ENCODE results near the gene ITPK1.
A peak's percentile ranks its signal among the peaks of the same experiment; 100 is the strongest.

The ITPK1 gene

DNA sequence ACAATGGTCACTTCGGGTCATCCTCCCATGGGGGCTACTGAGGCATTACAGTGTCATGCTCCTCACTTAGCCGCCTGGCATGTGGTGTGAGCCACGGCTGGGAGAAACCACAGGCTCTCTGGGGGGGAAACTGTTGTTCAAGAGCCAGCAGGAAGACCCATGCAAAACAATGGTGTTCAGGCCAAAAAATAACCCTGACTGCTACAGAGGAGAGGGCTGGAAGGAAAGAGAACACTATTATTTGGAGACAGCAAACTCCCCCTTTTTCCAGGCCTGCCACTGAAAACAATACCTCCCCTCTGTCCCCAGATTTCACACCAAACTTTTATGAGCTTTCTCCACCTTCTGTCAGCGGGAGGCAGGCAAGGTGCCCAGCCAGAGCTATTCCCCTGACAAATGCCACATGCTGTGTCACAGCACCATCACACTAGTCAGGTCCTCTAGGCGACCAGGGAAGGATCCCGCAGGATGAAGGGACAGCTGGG lies 109.1 kb downstream of the ITPK1 start:
- peak; percentile 27 for FAIRE-seq
- DNase-seq (ENCODE audit: insufficient read length) = no peak
- TF ChIP-seq POLR2AphosphoS5 (IDR thresholded peaks at IDR 0.05; ENCODE audit: low read depth, low read length) (no peak), TAF1 (IDR thresholded peaks at IDR 0.05; ENCODE audit: borderline replicate concordance, low read depth, low read length) (no peak), POLR2A (IDR thresholded peaks at IDR 0.05; ENCODE audit: low read depth, low read length) (no peak)

- no peak for DNase-seq (ENCODE audit: insufficient read length)
- no peak for TF ChIP-seq POLR2A (IDR thresholded peaks at IDR 0.05; ENCODE audit: low read depth, low read length)
- TF ChIP-seq TAF1 (IDR thresholded peaks at IDR 0.05; ENCODE audit: borderline replicate concordance, low read depth, low read length) = no peak
- no peak for TF ChIP-seq POLR2AphosphoS5 (IDR thresholded peaks at IDR 0.05; ENCODE audit: low read depth, low read length)
- FAIRE-seq = no peak
These were observed 109.9 kb downstream of the ITPK1 start for GRCh38 chr14:93005838-93006237.

- TF ChIP-seq TAF1 (IDR thresholded peaks at IDR 0.05; ENCODE audit: borderline replicate concordance, low read depth, low read length) (no peak), POLR2A (IDR thresholded peaks at IDR 0.05; ENCODE audit: low read depth, low read length) (no peak), POLR2AphosphoS5 (IDR thresholded peaks at IDR 0.05; ENCODE audit: low read depth, low read length) (no peak)
- FAIRE-seq (no peak), DNase-seq (ENCODE audit: insufficient read length) (no peak)
These were observed 110.5 kb downstream of the ITPK1 start for GRCh38 chr14:93005135-93005813.

DNA sequence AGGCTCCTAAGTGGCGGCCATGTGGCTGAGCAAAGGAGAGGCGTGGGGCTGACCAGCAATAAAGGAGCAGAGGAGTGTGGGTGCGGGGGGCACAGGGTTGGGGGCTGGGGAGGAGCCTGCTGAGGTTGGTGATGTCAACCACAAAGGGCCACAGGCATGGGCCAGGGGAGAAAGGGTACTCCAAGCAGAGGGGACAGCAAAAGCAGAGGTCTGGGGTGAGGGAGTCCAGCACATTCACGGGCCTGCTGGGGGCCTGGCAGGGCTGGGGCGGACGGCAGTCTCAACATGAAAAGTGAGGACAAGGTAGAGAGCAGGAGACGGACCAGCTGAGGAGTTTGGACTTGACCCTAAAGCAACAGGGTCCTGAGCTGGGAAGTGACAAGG lies 111.0 kb downstream of the ITPK1 start:
- DNase-seq (ENCODE audit: insufficient read length) (no peak), FAIRE-seq (no peak)
- no peak for TF ChIP-seq POLR2AphosphoS5 (IDR thresholded peaks at IDR 0.05; ENCODE audit: low read depth, low read length)
- no peak for TF ChIP-seq TAF1 (IDR thresholded peaks at IDR 0.05; ENCODE audit: borderline replicate concordance, low read depth, low read length)
- TF ChIP-seq POLR2A (IDR thresholded peaks at IDR 0.05; ENCODE audit: low read depth, low read length) = no peak

DNA sequence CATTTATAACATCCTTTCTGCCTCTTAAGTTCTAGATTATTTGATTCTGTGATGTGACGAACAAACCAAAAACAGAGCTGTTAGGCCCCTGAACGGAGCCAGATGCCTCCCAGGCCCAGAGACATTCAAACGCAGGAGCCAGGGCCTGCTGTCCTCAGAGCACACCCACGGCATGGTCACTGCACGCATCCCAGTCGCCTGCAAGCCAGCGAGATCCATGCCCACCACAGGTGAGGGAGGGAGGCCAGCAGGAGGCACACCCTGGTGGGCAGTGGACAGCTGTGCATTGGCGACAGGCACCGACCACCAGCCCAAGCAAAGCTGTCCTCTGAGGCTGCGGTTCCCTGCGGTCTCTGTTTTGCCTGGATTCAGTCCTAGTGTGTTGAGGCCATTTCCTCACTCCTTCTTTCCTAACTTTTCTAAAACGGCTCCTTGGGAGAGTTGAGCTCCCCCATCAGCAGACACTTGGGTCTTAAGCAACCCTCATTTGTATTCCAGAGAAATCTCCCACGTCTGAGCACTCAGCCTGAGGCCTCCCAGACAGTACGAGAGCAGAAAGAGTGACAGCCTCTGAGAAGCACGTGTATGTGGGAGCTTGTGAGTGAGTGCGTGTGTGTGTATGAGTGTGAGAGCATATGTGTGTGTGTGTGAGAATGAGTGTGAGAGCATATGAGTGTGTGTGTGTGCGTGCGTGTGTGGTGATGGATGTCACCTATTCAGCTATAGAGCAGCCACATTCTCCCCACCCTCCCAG lies 111.6 kb downstream of the ITPK1 start:
- no peak for TF ChIP-seq POLR2AphosphoS5 (IDR thresholded peaks at IDR 0.05; ENCODE audit: low read depth, low read length)
- TF ChIP-seq TAF1 (IDR thresholded peaks at IDR 0.05; ENCODE audit: borderline replicate concordance, low read depth, low read length) = no peak
- TF ChIP-seq POLR2A (IDR thresholded peaks at IDR 0.05; ENCODE audit: low read depth, low read length) = no peak
- FAIRE-seq = no peak

DNA sequence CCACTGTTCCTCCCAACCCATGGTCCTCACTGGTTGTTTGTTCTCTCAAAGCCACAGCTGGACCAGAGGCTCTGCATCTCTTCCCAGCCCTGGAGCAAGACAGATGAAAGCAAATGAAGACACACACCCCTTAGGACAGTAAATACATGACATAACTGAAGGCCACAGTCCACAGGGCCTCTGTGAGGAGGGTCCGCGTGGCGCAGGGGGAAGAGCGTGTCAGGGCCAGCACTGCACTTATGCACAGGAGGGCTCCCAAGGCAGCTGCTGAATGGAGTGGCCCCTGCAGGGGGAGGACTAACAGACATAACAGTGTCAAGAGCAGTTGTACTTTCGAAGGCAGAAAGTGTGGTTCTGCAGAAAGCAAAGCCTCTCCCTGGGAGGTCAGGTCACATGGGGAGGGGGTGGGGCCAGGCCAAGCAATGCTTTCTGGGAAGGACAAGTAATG lies 112.8 kb downstream of the ITPK1 start:
- FAIRE-seq (no peak), DNase-seq (ENCODE audit: insufficient read length) (no peak)
- no peak for TF ChIP-seq TAF1 (IDR thresholded peaks at IDR 0.05; ENCODE audit: borderline replicate concordance, low read depth, low read length)
- TF ChIP-seq POLR2A (IDR thresholded peaks at IDR 0.05; ENCODE audit: low read depth, low read length) = no peak
- TF ChIP-seq POLR2AphosphoS5 (IDR thresholded peaks at IDR 0.05; ENCODE audit: low read depth, low read length) = no peak

More for the DNA sequence above, 111.6 kb downstream of the ITPK1 start:
- no peak for DNase-seq (ENCODE audit: insufficient read length)

GRCh38 chr14:93002049-93002448 lies 113.7 kb downstream of the ITPK1 start:
- FAIRE-seq = no peak
- TF ChIP-seq TAF1 (IDR thresholded peaks at IDR 0.05; ENCODE audit: borderline replicate concordance, low read depth, low read length) = no peak
- no peak for TF ChIP-seq POLR2A (IDR thresholded peaks at IDR 0.05; ENCODE audit: low read depth, low read length)
- TF ChIP-seq POLR2AphosphoS5 (IDR thresholded peaks at IDR 0.05; ENCODE audit: low read depth, low read length) = no peak

DNA sequence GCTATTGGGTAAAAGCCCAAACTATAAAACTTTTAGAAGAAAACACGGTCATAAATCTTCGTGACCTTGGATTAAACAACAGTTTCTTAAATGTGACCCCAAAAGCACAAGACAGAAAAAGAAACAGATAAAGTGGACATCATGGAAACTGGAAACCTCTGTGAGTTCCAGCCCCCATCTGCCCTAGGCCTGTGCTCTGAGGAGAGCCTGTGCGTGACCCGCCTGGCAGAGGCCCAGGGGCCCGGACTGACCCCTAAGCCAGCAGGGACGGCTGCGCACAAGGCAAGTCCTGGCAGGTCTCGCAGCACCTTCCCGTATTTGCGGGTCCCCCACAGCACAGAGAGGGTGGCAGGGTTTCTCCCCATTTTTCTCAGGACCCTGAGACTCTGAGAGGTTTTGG lies 116.8 kb downstream of the ITPK1 start:
- no peak for TF ChIP-seq TAF1 (IDR thresholded peaks at IDR 0.05; ENCODE audit: borderline replicate concordance, low read depth, low read length)
- TF ChIP-seq POLR2AphosphoS5 (IDR thresholded peaks at IDR 0.05; ENCODE audit: low read depth, low read length) = no peak
- no peak for TF ChIP-seq POLR2A (IDR thresholded peaks at IDR 0.05; ENCODE audit: low read depth, low read length)
- FAIRE-seq (no peak), DNase-seq (ENCODE audit: insufficient read length) (no peak)

More at GRCh38 chr14:93002049-93002448, 113.7 kb downstream of the ITPK1 start:
- no peak for DNase-seq (ENCODE audit: insufficient read length)

DNA sequence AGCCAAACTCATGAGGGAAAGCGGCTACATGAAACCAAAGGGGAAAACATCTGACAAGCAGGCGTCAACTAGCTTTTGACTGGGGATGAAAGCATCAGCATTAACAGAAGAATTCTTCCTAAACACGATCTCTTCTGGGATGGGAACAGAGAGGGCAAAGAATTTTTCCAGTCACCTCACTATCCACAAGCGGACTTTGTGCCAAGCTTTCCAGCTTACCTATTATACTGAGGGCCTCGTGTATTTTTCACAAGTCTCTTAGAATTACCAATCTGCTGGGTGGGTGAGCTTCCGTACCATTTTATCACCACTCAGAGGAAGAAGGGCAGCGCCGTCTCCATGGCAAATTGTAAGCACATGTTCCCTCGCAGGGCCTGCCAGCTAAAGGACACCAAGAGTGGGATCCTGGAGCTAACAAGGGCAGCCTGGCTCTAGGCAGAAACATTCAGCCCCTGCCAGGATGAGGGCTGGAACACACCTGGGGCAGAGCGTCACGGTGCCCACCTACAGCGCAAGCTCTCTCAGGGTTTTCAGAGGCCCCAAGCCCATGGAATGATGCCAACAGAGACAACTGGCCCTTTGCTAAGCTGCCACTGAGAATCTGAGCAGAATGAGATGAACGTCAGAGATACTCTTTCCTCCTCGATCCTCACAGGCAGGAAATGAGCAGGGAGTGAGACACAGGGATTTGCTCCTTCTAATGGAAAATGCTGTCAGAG lies 118.2 kb downstream of the ITPK1 start:
- no peak for DNase-seq (ENCODE audit: insufficient read length)
- TF ChIP-seq POLR2A (IDR thresholded peaks at IDR 0.05; ENCODE audit: low read depth, low read length) (no peak), POLR2AphosphoS5 (IDR thresholded peaks at IDR 0.05; ENCODE audit: low read depth, low read length) (no peak), TAF1 (IDR thresholded peaks at IDR 0.05; ENCODE audit: borderline replicate concordance, low read depth, low read length) (no peak)
- FAIRE-seq = no peak

DNA sequence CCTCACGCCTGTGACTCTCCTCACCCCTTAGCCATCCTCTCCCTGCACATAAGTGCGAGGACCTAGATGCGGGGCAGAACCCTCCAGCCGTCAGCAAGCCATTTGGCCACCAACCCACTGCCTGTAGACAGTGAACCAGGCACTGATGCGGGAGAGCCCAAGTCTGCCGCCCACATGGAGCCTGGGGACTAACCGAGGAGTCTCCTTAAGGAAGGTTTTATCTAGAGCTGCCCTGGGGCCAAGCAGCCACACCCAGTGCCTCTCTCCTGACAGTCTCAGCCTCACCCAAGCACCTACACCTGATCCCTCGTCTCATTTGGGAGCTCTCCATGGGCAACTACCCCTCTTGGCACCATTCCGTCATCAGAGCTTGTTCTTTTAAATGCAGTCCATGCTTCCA lies 120.1 kb downstream of the ITPK1 start:
- FAIRE-seq (no peak), DNase-seq (ENCODE audit: insufficient read length) (no peak)
- TF ChIP-seq TAF1 (IDR thresholded peaks at IDR 0.05; ENCODE audit: borderline replicate concordance, low read depth, low read length) = no peak
- TF ChIP-seq POLR2AphosphoS5 (IDR thresholded peaks at IDR 0.05; ENCODE audit: low read depth, low read length) = no peak
- no peak for TF ChIP-seq POLR2A (IDR thresholded peaks at IDR 0.05; ENCODE audit: low read depth, low read length)

DNA sequence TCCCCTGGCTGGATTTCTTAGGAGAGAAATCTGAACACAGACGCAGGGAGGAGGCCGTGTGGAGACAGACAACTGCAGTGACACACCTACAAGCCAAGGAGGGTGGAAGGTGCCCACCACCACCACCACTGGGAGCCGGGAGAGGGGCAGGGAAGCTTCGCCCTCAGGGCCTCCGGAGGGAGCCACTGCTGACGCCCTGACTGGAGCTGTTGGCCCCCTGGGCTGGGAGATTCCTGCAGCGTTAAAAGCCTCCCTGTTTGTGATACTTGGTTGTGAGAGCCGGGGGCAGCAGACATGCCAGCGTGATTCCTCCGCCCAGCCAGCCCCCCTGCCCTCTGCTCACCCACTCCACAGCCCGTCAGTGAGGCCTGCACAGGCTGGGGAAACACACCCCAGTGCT lies 120.8 kb downstream of the ITPK1 start:
- FAIRE-seq = no peak
- no peak for TF ChIP-seq POLR2A (IDR thresholded peaks at IDR 0.05; ENCODE audit: low read depth, low read length)
- TF ChIP-seq TAF1 (IDR thresholded peaks at IDR 0.05; ENCODE audit: borderline replicate concordance, low read depth, low read length) = no peak
- TF ChIP-seq POLR2AphosphoS5 (IDR thresholded peaks at IDR 0.05; ENCODE audit: low read depth, low read length) = no peak
- DNase-seq (ENCODE audit: insufficient read length) = no peak

Measured in GM12892 (cell line).